GM10266 (cell line): ENCODE data around the gene HEXD.
"Not testable (repeated sequence)": the region's sequence is repeated elsewhere in the genome, so short reads cannot be mapped to it uniquely, and the experiment has no call there.

Source experiments
- DNase-seq: peaks from one replicate; pipeline ENCODE4 v3.0.0; 2012; ENCODE audit errors: extremely low spot score
- CTCF ChIP-seq: IDR thresholded peaks from 2 replicates; pipeline ENCODE4 v1.5.1; 2012; ENCODE audit warnings: mild to moderate bottlenecking, low read depth; ENCODE audit not compliant: control insufficient read depth, insufficient read depth; ENCODE audit errors: missing control alignments

HEXD gene

GRCh38 chr17:82408288-82408937 is 9.7 kb upstream of the HEXD start:
- no peak for DNase-seq
- TF ChIP-seq CTCF = no peak

DNA sequence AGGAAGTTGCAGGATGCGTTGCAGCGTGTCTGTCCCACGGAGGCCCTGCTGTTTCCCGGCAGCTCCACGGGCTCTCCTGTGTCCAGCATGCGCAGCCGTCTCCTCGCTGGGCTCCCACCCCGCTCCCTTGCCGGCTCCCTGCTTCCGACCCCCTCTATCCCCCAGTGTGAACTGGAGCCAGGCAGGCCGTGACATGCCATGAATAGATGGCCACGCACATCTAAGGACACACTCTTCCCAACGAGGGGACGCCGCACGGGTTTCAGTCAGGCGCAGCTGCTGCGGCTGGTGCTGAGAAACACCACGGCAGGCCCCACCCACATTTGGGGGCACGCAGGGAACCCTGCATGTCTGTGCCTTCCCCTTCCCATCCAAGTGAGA is 9.2 kb upstream of the HEXD start:
- no peak for TF ChIP-seq CTCF
- DNase-seq = no peak

GRCh38 chr17:82410014-82410716 is 8.0 kb upstream of the HEXD start:
- no peak for DNase-seq
- TF ChIP-seq CTCF = no peak

GRCh38 chr17:82411396-82412053 is 6.6 kb upstream of the HEXD start:
- TF ChIP-seq CTCF = no peak
- DNase-seq = no peak

GRCh38 chr17:82412081-82412480 is 6.1 kb upstream of the HEXD start:
- DNase-seq = not testable (repeated sequence)

DNA sequence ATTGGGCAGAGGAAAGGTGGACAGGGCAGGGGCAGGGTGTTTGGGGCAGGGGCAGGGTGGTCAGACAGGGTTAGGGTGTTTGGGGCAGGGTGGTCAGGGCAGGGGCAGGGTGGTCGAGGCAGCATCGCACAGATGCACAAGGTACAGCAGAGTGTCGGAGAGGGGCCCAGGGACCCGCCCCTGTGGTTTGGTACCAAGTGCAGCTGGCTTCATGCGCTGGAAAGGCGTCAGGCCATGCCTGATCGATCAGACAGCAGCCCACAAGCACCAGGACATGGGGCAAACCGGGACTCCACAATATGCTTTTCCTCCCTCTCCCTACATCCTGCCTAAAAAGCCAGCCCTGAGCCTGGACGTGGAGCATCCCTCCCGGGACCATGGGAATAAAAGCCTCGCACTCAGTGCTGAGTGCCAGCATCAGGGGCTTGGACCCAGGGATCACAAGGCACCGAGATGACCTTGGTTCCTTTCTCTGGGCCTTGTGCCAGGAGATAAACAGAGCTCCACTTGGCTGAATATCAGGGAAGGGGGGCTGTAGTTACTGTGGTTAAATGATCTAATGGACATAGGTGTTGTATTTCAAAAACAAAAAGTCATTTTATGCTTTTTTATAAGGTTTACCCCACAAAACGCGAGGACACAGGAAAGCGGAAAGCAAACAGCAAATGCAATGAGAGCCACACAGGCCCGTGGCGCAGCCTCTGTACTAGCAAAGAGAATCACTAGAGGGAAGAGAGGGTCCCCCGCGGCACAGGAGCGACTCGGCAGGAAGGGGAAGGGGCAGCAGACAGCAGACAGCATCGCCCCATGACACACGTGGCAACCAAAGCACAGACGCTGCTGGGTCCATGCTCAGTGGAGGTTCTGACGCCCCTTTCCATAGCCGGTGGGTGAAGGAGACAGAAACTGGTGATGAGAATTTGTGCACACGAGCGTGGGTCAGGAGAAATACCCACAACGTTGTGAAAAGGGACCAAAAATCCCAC is 5.3 kb upstream of the HEXD start:
- DNase-seq = no peak
- TF ChIP-seq CTCF = no peak

DNA sequence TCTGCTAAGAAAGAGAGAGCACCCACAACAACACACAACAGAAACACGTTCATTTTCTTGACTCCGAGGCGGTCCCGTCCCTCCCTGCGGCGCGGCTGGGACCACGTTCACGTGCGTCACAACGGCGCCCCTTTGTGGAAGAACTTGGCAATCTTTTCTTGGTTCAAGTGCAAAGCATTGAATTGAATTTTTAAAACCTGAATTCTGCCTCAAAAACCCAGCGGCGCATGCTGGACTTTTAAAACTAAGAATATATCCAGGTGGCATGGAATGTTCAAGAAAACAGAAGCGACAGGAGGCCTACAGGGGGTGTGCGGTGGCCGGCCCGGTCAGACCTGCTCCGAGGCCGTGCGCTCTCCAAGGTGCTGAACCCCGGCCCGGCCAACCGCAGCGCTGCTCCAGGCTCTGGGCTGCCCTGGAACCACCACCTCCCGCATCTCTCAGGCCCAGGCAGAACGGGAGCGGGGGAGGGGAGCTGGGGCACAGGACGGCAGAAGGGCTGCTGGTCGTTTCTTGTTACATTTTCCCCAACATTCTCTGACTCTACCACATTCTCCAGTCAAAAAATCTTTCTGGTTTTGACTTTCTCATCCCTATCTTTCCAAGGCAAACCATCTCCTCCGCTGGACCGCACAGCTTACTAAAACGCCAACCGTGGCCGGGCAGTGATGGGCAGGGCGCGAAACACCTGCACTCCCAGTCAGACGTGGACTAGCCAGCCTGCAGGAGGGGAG is 3.4 kb upstream of the HEXD start:
- TF ChIP-seq CTCF = peak; percentile 70
- DNase-seq = peak; percentile 82
